NOMO-1 treated with DMSO at 0.1 percent for 48 hours (cell line): ENCODE measurements around the gene GLIS1.

Experiments used
- DNase-seq: peaks from one replicate; lab custom pipeline; 2025; ENCODE audit not compliant: unreplicated experiment; lab: John Stamatoyannopoulos, UW

The GLIS1 gene

GRCh38 chr1:53458634-53459033 lies 280.3 kb downstream of the GLIS1 start:
- DNase-seq: no peak
